NT2/D1 (cell line): ENCODE measurements around the gene TMEM260.

ENCODE experiments used
- SUZ12 ChIP-seq: IDR thresholded peaks from 2 replicates; pipeline ENCODE4 v1.6.1; 2011; ENCODE audit not compliant: insufficient read length, insufficient read depth; ENCODE audit errors: extremely low read depth
- YY1 ChIP-seq: IDR thresholded peaks from 2 replicates; pipeline ENCODE4 v1.6.1; 2011; ENCODE audit not compliant: insufficient read length, insufficient read depth
- ZNF274 ChIP-seq: IDR thresholded peaks from 2 replicates; pipeline ENCODE4 v1.6.1; 2011; ENCODE audit warnings: mild to moderate bottlenecking, low read depth, low read length

DNA sequence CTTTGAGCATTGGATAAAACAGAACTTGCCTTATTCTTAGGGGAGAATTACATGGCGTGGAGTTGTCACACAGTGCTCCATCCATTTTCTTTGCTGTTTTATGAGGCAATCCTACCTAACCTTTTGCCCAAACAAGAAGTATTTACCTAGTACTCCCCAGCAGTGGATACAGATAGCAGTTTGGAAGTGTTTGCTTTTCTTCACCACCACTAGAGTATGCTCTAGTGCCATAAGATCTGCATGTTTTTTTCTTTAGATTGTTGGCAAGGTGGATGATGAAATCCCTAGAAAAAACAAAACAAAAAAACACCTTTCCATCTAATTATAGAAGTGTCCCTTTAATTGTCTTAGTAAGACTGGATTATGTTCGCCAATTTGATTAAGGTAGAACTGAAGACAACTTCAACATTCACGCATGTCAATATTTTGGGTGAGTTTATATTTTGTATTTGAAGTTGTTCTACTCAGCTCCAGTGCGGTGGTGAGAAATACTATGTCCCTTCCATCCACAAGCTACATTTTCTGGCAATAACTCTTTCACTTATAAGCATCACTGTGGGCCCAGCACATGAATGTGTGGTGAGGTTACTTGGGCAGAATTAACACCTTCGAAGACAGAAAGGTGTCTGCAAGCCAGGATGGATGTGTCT is 23.6 kb upstream of the TMEM260 start:
- no peak for TF ChIP-seq ZNF274
- no peak for TF ChIP-seq YY1
- no peak for TF ChIP-seq SUZ12
